HL-60 (cell line): ENCODE data around the gene BCAR3.

Experiments used
- DNase-seq, 2 experiments: peaks; one replicate each; pipeline ENCODE4 v3.0.0-alpha.2; 2010 to 2020; ENCODE audit warnings: low read depth in 1 of 2, low spot score in 1 of 2
- H3K27ac ChIP-seq: fragments of 250-450 bp; sonication (Bioruptor Pico); replicated peaks from 2 replicates; pipeline ENCODE4 v1.5.1; 2020; ENCODE audit warnings: mild to moderate bottlenecking, moderate library complexity
- H3K27me3 ChIP-seq: fragments of 250-450 bp; sonication (Bioruptor Pico); 2 replicates; pipeline ENCODE4 v1.5.1; 2021; ENCODE audit warnings: mild to moderate bottlenecking, moderate library complexity; ENCODE audit not compliant: insufficient read depth, poor library complexity, severe bottlenecking
- H3K4me3 ChIP-seq: replicated peaks from 2 replicates; pipeline ENCODE4 v1.5.1; 2011; ENCODE audit warnings: mild to moderate bottlenecking, control low read depth, low read length; ENCODE audit not compliant: insufficient read depth
- CTCF ChIP-seq: IDR thresholded peaks from one replicate; pipeline ENCODE4 v1.5.1; 2011; ENCODE audit warnings: low read length, control low read depth, inconsistent platforms; ENCODE audit not compliant: insufficient read depth
- GABPA ChIP-seq: IDR thresholded peaks from 2 replicates; pipeline ENCODE4 v1.6.1; 2012; ENCODE audit warnings: low read depth
- POLR2AphosphoS5 ChIP-seq: IDR thresholded peaks from 2 replicates; pipeline ENCODE4 v1.6.1; 2012; ENCODE audit warnings: low read depth
- REST ChIP-seq: IDR thresholded peaks from 2 replicates; pipeline ENCODE4 v1.6.1; 2012; ENCODE audit warnings: low read depth; ENCODE audit not compliant: insufficient replicate concordance
- SPI1 ChIP-seq: IDR thresholded peaks from 2 replicates; pipeline ENCODE4 v1.6.1; 2012; ENCODE audit warnings: low read depth, mild to moderate bottlenecking, borderline replicate concordance

The BCAR3 gene

DNA sequence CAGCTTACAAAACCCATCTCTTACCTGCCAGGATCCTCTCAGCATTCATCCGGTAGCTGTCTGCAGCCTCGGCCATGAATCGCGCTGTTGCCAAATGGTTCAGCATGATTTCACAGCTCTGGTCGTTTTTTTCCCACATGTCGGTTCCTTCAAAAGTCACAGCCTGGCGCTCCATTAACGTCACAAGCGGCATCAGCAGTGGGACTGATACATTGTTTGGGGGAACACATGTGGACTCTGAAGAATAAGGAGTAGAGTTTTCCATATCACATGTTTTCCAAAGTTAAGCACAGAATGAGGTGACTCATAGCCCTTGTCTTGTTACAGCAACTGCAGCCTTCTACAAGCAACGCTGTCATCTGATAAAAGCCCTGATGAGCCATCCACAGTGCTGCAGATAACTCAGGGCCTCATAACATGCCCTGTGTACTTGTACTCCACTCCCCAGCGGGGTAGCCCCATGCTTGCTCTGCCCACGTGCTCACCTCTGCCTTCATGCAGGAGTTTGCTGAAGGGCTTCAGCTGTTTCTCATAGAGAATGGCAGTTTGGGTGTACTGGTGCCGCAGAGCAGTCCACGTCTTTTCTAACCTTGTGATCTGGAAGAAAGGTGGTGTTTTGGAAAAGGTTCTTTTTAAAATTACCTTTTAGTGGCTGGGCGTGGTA is 114.2 kb downstream of the BCAR3 start:
- H3K27me3 ChIP-seq: no peaks in the 10 kb centered on the region
- no peak overlapping the region for H3K4me3 ChIP-seq
- no peak for DNase-seq
- TF ChIP-seq CTCF: no peak
- TF ChIP-seq SPI1: no peak
- H3K27ac ChIP-seq: no peak overlapping the region

- no peak for DNase-seq
- Histone ChIP-seq H3K27ac (no peak overlapping the region), H3K4me3 (no peak overlapping the region), H3K27me3 (no peaks in the 10 kb centered on the region)
- no peak for TF ChIP-seq POLR2AphosphoS5
- TF ChIP-seq SPI1: no peak
- no peak for TF ChIP-seq CTCF
- TF ChIP-seq GABPA: no peak
- no peak for TF ChIP-seq REST
These were observed 115.4 kb downstream of the BCAR3 start for GRCh38 chr1:93566227-93566626.

- Histone ChIP-seq H3K4me3 (no peak overlapping the region), H3K27ac (no peak overlapping the region), H3K27me3 (no peaks in the 10 kb centered on the region)
- TF ChIP-seq POLR2AphosphoS5: no peak
- TF ChIP-seq REST: no peak
- no peak for TF ChIP-seq GABPA
- no peak for TF ChIP-seq SPI1
- no peak for TF ChIP-seq CTCF
- DNase-seq: no peak
These were observed 116.0 kb downstream of the BCAR3 start for GRCh38 chr1:93565496-93566206.
